Fibroblast of the aortic adventitia (primary cell): Measurements from ENCODE around the gene SLC30A3. TPM values are rescaled to one million over a fixed set of nuclear protein-coding genes. Genes with fewer than 3 reads are reported as not detected.
A peak's percentile ranks its signal among the peaks of the same experiment; 100 is the strongest.

Experiments used
- DNase-seq: peaks from one replicate; pipeline ENCODE4 v3.0.0-alpha.2; 2010; ENCODE audit warnings: low read depth
- H3K4me3 ChIP-seq: 2 replicates; pipeline ENCODE4 v1.5.1; 2011; ENCODE audit warnings: low read depth, mild to moderate bottlenecking, control low read depth, low read length, moderate library complexity
- total RNA-seq: library from RNA; depleted of rRNA; stranded (reverse); fragments of >200 nt; gene quantifications from 2 replicates; pipeline ENCODE4 v1.2.3, GENCODE V29; 2012; ENCODE audit warnings: low replicate concordance
- TF ChIP-seq, protein P1 (sequence below): IDR thresholded peaks from 2 replicates; pipeline ENCODE4 v1.5.1; 2011; ENCODE audit warnings: mild to moderate bottlenecking, low read length, control low read depth, inconsistent platforms; ENCODE audit not compliant: insufficient read depth

Gene SLC30A3
- total RNA-seq, 1 donor: 0.09 TPM

DNA sequence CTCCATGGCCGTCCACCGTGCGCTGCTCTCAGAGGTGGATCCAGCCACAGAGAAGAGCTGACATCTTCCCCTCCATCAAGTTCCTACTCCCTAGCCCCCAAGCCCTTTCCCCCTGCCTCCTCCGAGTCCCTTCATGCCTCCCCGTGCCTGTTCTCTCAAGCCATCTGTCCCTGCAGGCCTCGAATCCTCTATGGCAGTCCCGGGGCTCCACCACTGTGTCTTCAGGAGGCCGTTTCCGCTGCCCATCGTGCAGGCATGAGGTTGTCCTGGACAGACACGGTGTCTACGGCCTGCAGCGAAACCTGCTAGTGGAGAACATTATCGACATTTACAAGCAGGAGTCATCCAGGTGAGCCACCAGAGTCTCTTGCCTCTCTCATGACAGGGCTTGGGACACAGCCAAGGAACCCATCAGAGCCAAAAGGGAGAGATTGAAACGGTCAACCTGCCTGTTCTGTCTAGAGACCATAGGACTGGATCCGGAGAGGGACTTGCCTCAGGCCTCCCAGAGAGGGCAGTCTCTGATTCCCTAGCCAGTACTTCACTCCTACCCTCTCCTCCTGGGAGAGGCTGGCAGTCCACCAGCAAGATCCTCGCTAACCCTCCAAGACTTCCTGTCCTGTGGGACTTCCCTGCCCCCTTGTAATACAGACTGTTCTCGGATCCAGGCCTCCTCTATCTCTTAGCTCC is 35.7 kb upstream of the SLC30A3 start:
- TF ChIP-seq, protein P1, sequence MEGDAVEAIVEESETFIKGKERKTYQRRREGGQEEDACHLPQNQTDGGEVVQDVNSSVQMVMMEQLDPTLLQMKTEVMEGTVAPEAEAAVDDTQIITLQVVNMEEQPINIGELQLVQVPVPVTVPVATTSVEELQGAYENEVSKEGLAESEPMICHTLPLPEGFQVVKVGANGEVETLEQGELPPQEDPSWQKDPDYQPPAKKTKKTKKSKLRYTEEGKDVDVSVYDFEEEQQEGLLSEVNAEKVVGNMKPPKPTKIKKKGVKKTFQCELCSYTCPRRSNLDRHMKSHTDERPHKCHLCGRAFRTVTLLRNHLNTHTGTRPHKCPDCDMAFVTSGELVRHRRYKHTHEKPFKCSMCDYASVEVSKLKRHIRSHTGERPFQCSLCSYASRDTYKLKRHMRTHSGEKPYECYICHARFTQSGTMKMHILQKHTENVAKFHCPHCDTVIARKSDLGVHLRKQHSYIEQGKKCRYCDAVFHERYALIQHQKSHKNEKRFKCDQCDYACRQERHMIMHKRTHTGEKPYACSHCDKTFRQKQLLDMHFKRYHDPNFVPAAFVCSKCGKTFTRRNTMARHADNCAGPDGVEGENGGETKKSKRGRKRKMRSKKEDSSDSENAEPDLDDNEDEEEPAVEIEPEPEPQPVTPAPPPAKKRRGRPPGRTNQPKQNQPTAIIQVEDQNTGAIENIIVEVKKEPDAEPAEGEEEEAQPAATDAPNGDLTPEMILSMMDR: no peak
- no peak for DNase-seq
- no peak overlapping the region for H3K4me3 ChIP-seq

DNA sequence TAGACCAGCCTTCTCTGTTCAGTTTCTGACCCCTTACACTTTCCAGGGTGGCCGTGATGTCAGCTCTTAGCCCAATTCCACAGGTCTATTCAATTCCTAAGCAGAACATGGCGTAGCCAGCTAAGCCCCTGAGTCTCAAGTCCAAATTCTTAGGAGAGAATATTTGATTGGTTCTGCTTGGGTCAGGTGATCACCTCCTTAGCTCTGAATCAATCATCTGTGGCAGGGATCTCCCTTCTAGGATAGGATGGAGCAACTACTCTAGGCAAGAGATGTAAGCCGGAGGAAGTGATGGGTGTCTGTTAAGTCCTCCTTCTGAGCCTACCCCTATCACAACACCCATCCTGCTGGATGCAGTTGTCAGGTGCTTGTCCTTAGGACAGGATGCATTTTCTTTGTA is 34.3 kb upstream of the SLC30A3 start:
- TF ChIP-seq, protein P1: no peak
- no peak for DNase-seq
- H3K4me3 ChIP-seq: no peak overlapping the region

DNA sequence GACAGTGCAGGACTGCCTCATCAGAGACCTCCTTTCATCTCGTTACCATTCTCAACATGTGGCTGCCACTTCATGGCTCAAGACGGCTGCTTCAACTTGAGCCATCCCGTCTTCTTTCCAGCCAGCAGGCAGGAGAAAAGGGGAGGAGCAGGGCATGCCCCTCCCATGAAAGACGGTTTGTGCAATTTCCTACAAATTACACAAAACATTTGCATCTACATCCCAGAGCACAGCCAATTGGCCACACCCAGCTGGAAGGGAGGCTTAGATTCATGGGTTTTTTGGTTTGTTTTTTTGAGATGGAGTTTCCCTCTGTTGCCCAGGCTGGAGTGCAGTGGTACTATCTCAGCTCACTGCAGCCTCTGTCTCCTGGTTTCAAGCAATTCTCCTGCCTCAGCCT is 33.6 kb upstream of the SLC30A3 start:
- TF ChIP-seq, protein P1: no peak
- DNase-seq: peak; percentile 66
- no peak overlapping the region for H3K4me3 ChIP-seq

DNA sequence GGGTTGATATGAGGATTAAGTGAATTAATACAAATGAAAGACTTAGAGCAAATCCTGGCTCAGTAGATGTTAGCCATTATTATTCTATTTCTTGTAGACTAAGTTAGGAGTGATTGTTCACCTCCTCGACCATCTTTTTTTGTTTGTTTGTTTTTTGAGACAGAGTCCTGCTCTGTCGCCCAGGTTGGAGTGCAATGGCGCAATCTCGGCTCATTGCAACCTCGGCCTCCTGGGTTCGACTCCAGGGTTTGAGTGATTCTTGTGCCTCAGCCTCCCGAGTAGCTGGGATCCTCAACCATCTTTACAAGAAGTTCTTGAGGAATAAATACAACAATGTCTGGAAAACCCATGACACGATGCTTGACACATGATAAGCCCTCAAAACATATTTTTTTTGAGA is 32.1 kb upstream of the SLC30A3 start:
- H3K4me3 ChIP-seq: no peak overlapping the region
- no peak for DNase-seq
- TF ChIP-seq, protein P1: no peak

DNA sequence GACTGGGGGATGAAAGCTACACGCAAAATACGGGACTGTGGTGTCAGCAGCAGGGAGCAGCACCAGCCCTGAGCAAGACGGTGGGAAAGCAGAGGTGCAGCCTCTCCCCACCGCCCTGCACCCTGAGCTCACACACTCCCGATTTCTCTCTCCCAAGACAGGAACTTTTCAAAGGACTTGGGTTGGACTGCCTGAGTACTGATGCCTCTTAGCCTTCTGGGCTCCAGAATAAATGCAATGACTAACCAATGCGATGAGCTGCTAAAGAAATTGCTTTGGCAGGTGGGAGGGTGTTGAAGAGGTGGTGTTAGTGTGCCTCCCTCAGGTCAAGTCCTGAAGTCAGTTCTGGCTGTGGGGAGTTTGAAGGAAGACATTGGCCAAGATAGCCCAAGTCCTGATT is 29.0 kb upstream of the SLC30A3 start:
- TF ChIP-seq, protein P1: peak; percentile 5
- no peak overlapping the region for H3K4me3 ChIP-seq
- DNase-seq: peak; percentile 47

DNA sequence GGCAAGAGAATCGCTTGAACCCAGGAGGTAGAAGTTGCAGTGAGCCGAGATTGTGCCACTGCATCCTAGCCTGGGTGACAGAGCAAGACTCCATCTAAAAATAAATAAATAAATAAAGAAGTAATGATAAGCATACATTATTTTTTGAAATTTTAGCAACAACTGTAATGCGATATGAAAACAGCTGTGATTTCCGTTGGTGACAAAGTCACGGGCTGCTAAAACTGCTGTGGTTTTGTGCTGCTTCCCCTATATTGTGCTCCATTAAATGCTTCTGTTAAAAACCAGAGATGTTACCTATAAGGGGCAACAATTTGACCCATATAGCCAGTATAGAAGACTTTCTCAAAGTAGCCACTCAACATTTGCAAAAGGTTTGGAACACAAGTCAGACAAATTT is 27.7 kb upstream of the SLC30A3 start:
- TF ChIP-seq, protein P1: no peak
- DNase-seq: no peak
- H3K4me3 ChIP-seq: no peak overlapping the region

DNA sequence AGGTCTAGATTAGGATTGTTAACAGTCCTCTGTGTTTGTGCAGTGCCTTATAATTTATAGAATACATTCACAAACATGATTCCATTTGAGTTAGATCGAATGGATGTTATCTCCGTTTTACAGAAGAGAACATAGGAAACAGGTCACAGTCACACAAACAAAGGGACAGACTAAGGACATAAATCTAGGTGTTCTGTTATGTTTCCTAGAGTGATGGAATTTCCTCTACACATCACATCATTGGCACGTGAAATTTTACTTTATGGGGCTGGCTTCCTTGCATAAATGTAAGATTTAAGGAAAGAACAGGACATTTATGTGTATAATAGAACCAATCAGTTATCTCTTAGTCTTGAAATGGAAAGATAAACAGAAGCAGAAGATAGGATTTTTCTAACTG is 25.8 kb upstream of the SLC30A3 start:
- H3K4me3 ChIP-seq: no peak overlapping the region
- TF ChIP-seq, protein P1: no peak
- no peak for DNase-seq
